GM23338 (cell line): ENCODE data around the gene DHX29.

ENCODE experiments used
- CTCF ChIP-seq, 2 experiments: fragments of 200-600 bp in 1 of 2; sonication (generic) in 1 of 2; conservative IDR thresholded peaks; 2 replicates each; pipeline versions ENCODE4 v1.5.1 to v1.6.1; 2016 to 2017; ENCODE audit warnings: antibody characterized with exemption in 2 of 2, low read depth in 2 of 2, mild to moderate bottlenecking in 2 of 2, moderate library complexity in 1 of 2
- POLR2AphosphoS5 ChIP-seq: IDR thresholded peaks from 2 replicates; pipeline ENCODE4 v1.6.1; 2016; ENCODE audit warnings: antibody characterized with exemption, low read depth
- REST ChIP-seq: IDR thresholded peaks from one replicate; pipeline ENCODE4 v1.6.1; 2018; ENCODE audit warnings: antibody characterized with exemption; ENCODE audit not compliant: unreplicated experiment

- TF ChIP-seq CTCF (conservative IDR thresholded peaks at IDR 0.05; ENCODE audit: low read depth in 2 of 2) (no peak), REST (no peak), POLR2AphosphoS5 (no peak)
Measured at GRCh38 chr5:55278778-55279177, 28.7 kb downstream of the DHX29 start.
